ENCODE measurements around the gene LRRN1. TPM values are rescaled to one million over a fixed set of nuclear protein-coding genes. Genes with fewer than 3 reads are reported as not detected.

LRRN1 gene
- not detected in 2 replicates for total RNA-seq (2014; rRNA removed; shearing (Covaris generic))

DNA sequence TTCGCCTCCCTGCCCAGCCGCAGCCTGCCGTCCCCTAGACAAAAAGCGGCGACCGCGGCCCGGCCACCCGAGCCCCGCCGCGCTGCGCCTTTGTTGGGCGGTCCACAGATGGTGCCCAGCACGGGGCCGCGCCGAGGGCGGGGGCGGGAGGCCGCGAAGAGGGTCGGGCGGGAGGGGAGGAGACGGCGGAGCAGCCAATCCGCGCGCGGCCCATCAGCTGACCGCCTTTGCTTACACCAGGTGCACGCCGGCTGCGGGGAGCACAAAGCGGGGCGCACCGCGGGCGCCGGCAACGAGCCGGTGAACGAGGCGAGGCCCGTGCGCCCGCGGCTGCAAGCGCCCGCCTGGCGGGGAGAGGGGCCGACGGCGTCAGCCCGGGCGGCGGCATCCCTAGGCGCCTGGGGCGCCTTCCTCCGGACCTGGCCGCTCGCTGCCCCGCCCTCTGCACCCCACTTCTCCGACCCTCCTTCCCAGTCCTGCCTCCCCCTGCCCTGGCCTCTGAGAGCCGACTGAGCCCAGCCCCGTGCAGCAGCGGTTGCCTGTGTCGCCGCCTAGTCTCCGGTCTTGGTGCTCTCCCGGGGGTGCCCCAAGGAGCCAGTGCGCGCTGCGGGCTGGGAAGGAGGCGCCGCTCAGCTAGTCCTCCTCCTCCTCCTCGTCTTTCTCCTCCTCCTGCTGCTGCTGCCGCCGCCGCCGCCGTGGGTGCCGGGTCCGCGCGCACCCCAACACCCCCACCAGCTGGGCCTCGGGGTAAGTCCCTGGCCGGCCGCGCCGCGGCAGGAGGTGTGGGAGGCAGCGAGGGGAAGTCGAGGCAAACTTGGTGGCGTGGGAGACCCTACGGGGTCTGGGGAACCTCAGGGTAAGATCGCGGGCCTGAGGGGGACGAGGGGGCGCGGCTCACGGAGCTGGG, at the start of gene LRRN1:
Gene LRRN1 (plus strand): TSS at position 259 of the 907 bp plus-strand sequence. CDS start 45,211 bp downstream, outside the sequence.

